A673 (cell line): Measurements from ENCODE around the gene LECT2. TPM values are rescaled to one million over a fixed set of nuclear protein-coding genes. Genes with fewer than 3 reads are reported as not detected.

Source experiments
- BruUV-seq: library from RNA; stranded (reverse); fragments of 400-500 nt; replicated peaks from 2 replicates; lab custom pipeline; 2021; lab: Mats Ljungman, UMichigan
- CTCF ChIA-PET: fragments of 300-600 bp; sonication (Branson Sonifier 250); formaldehyde crosslinking; loops from one replicate; lab custom pipeline; 2022; ENCODE audit warnings: antibody characterized with exemption; lab: Charles Lee
- POLR2A ChIA-PET: fragments of 300-600 bp; sonication (Branson Sonifier 250); formaldehyde crosslinking; loops from one replicate; lab custom pipeline; 2022; ENCODE audit warnings: antibody characterized with exemption; ENCODE audit not compliant: low non-redundant PET; lab: Charles Lee
- DNase-seq: peaks from one replicate; pipeline ENCODE4 v3.0.0-alpha.2; 2015; ENCODE audit warnings: low spot score
- H3K27ac ChIP-seq: fragments of 200-600 bp; sonication (generic); 2 replicates; pipeline ENCODE4 v1.5.1; 2016; ENCODE audit warnings: mixed run types, low read depth, mild to moderate bottlenecking, mixed read lengths, antibody characterized with exemption, low read length; ENCODE audit not compliant: poor library complexity, severe bottlenecking
- H3K27me3 ChIP-seq: fragments of 200-600 bp; sonication (generic); replicated peaks from 2 replicates; pipeline ENCODE4 v1.6.1; 2017; ENCODE audit warnings: mixed run types, low read depth, mild to moderate bottlenecking, mixed read lengths, antibody characterized with exemption, low read length; ENCODE audit not compliant: insufficient read depth, poor library complexity
- H3K36me3 ChIP-seq: fragments of 200-600 bp; sonication (generic); 2 replicates; pipeline ENCODE4 v1.6.1; 2016; ENCODE audit warnings: mixed run types, mild to moderate bottlenecking, mixed read lengths, antibody characterized with exemption, low read length; ENCODE audit not compliant: insufficient read depth, poor library complexity, severe bottlenecking
- H3K4me1 ChIP-seq: fragments of 200-600 bp; sonication (generic); 2 replicates; pipeline ENCODE4 v1.6.1; 2017; ENCODE audit warnings: mixed run types, mild to moderate bottlenecking, mixed read lengths, antibody characterized with exemption, low read length; ENCODE audit not compliant: insufficient read depth, poor library complexity, severe bottlenecking
- H3K4me3 ChIP-seq: fragments of 200-600 bp; sonication (generic); 2 replicates; pipeline ENCODE4 v1.5.1; 2016; ENCODE audit warnings: low read depth, mixed run types, mild to moderate bottlenecking, mixed read lengths, low read length; ENCODE audit not compliant: poor library complexity, severe bottlenecking
- H3K9me3 ChIP-seq: fragments of 200-600 bp; sonication (generic); 2 replicates; pipeline ENCODE4 v1.6.1; 2016; ENCODE audit warnings: mixed run types, low read depth, mild to moderate bottlenecking, mixed read lengths, antibody characterized with exemption, low read length; ENCODE audit not compliant: poor library complexity, severe bottlenecking
- CTCF ChIP-seq: fragments of 300-800, 200-600 bp; sonication (generic); conservative IDR thresholded peaks from 2 replicates; pipeline ENCODE4 v1.5.1; 2017; ENCODE audit warnings: low read depth, mild to moderate bottlenecking, antibody characterized with exemption, low read length, moderate library complexity, mixed read lengths
- EZH2 ChIP-seq: fragments of 200-600 bp; sonication (generic); IDR thresholded peaks from 2 replicates; pipeline ENCODE4 v1.6.1; 2017; ENCODE audit warnings: borderline replicate concordance, low read depth, mild to moderate bottlenecking, mixed read lengths, antibody characterized with exemption, low read length; ENCODE audit not compliant: poor library complexity, severe bottlenecking
- intact Hi-C: fragments of 100-400 bp; cut with micrococcal nuclease; formaldehyde crosslinking; loops from one replicate; pipeline ENCODE4 v1.10.0; 2022; ENCODE audit not compliant: unreplicated experiment
- total RNA-seq: library from RNA; stranded (reverse); gene quantifications from 2 replicates; pipeline ENCODE4 v1.2.3, GENCODE V29; 2021

Gene LECT2
- total RNA-seq, 1 experiment from 2014 or later: not detected

DNA sequence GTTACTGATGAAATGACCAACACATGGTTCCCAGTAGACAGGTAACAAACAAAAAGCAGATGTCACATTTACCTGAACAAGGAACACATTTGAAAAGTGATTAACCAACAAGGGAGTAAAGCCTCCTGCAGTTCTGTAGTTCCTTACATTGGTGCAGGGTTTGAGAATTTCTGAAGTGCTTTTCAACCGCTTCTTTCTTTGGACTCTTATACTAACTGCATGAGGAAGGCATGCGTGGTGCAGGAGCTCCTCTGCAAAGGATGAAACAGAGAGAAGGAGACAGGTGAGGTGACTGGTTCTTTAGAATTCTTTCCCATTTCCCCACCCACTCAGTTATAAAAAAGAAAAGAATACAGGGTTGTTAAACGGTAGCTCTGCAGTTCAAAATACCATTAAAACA is 54.5 kb downstream of the LECT2 start:
- Histone ChIP-seq H3K4me3 (no peak overlapping the region), H3K36me3 (no peaks in the 10 kb centered on the region), H3K4me1 (no peaks in the 10 kb centered on the region), H3K27ac (no peak overlapping the region), H3K9me3 (no peaks in the 10 kb centered on the region), H3K27me3 (peaks cover 75% of the 10 kb centered on the region)
- no TSS peak for BruUV-seq
- POLR2A ChIA-PET: no interaction called here
- TF ChIP-seq CTCF: no peak
- peak; percentile 32 for TF ChIP-seq EZH2
- CTCF ChIA-PET: interaction anchor here (0.7 kb wide), 1 partner anchor 11 kb away, joined by 3 read pairs; no protein-coding TSS in a partner anchor
- no peak for DNase-seq
- intact Hi-C loops: no loop called here

DNA sequence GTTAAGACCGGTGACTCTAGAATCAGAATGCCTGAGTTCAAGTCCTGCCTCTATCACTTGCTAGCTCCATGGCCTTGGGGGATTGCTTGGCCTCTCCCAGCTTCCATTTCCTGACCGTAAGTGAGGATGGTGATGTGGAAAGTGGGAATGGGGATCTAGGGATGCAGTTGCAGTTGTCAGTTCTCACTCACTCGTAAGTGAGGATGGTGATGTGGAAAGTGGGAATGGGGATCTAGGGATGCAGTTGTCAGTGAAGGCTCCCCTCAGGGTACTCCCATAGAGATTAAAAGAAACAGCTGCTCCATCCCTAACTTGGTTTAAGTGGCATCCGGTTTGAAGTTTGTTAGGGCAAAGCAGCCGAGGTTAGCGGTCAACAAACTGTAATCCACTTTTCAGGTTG is 56.1 kb downstream of the LECT2 start:
- H3K27ac ChIP-seq: no peak overlapping the region
- no peaks in the 10 kb centered on the region for H3K9me3 ChIP-seq
- CTCF ChIA-PET: no interaction called here
- no peaks in the 10 kb centered on the region for H3K36me3 ChIP-seq
- H3K27me3 ChIP-seq: peaks cover 72% of the 10 kb centered on the region
- H3K4me3 ChIP-seq: no peak overlapping the region
- TF ChIP-seq CTCF (no peak), EZH2 (no peak)
- POLR2A ChIA-PET: no interaction called here
- DNase-seq: no peak
- BruUV-seq: no TSS peak
- H3K4me1 ChIP-seq: no peaks in the 10 kb centered on the region
- intact Hi-C loops: no loop called here

Other genes with a start within 250 kb of the LECT2 start
- not detected in 2 replicates for gene SLC25A48, start 120.3 kb downstream of the LECT2 start, total RNA-seq
- gene IL9, start 59.1 kb downstream of the LECT2 start, total RNA-seq: not detected in 2 replicates
- gene TGFBI, start 74.0 kb upstream of the LECT2 start, total RNA-seq: 108 and 115 TPM in 2 replicates
- gene SMAD5, start 177.9 kb upstream of the LECT2 start, total RNA-seq: 72.0 and 73.0 TPM in 2 replicates
- gene SMIM32, start 238.2 kb upstream of the LECT2 start, total RNA-seq: not detected in 2 replicates